DOHH2 (cell line): ENCODE measurements around the gene TPRN.

Experiments used
- EZH2phosphoT487 ChIP-seq: fragments of 200-600 bp; sonication (generic); IDR thresholded peaks from 2 replicates; pipeline ENCODE4 v1.6.1; 2017; ENCODE audit warnings: borderline replicate concordance, mild to moderate bottlenecking, antibody characterized with exemption, low read length, moderate library complexity, mixed read lengths
- TF ChIP-seq, protein P1 (sequence below): fragments of 200-600 bp; sonication (generic); IDR thresholded peaks from one replicate; pipeline ENCODE4 v1.5.1; 2014; ENCODE audit warnings: antibody characterized with exemption, mild to moderate bottlenecking, low read depth, low read length; ENCODE audit not compliant: poor library complexity, severe bottlenecking

DNA sequence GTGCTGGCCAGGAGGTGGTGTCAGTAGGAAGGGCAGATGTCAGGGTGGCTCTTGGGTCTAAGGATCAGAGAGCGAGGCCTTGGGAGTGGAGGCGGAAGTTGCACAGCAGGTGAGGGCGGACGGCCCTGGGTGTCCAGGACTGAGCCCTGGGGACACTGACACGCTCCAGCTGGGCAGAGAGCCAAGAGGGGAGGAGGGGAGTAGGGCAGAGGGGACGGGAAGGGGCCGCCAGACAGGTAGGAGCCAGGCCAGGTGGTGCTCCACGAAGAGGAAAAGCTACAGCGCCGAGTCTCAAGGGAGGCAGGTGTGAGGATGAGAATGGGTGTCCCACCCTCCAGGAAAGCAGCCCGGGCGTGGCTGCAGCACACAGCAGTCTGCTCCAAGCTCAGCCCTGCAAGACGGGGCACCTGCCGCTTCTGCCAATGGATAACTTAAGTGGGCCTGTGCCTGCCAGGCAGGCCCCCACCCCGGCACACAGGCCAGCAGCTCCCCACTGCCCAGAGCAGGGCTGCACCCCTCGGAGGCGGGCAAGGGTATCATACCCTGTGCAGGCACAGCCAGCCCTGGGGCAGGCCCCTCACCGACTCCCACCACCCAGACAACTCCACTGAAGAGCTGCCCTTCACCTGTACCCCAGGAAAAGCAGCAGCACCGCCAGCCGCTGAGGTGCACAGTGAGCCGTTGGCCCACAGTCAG lies 4.9 kb downstream of the TPRN start:
- TF ChIP-seq, protein P1, sequence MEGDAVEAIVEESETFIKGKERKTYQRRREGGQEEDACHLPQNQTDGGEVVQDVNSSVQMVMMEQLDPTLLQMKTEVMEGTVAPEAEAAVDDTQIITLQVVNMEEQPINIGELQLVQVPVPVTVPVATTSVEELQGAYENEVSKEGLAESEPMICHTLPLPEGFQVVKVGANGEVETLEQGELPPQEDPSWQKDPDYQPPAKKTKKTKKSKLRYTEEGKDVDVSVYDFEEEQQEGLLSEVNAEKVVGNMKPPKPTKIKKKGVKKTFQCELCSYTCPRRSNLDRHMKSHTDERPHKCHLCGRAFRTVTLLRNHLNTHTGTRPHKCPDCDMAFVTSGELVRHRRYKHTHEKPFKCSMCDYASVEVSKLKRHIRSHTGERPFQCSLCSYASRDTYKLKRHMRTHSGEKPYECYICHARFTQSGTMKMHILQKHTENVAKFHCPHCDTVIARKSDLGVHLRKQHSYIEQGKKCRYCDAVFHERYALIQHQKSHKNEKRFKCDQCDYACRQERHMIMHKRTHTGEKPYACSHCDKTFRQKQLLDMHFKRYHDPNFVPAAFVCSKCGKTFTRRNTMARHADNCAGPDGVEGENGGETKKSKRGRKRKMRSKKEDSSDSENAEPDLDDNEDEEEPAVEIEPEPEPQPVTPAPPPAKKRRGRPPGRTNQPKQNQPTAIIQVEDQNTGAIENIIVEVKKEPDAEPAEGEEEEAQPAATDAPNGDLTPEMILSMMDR = no peak
- TF ChIP-seq EZH2phosphoT487 = no peak
